COLO829 (cell line): ENCODE results near the gene TOX2.
A peak's percentile ranks its signal among the peaks of the same experiment; 100 is the strongest.

Experiments
- DNase-seq: peaks from one replicate; pipeline ENCODE4 v3.0.0; 2012; ENCODE audit warnings: low spot score

Gene TOX2, protein sequence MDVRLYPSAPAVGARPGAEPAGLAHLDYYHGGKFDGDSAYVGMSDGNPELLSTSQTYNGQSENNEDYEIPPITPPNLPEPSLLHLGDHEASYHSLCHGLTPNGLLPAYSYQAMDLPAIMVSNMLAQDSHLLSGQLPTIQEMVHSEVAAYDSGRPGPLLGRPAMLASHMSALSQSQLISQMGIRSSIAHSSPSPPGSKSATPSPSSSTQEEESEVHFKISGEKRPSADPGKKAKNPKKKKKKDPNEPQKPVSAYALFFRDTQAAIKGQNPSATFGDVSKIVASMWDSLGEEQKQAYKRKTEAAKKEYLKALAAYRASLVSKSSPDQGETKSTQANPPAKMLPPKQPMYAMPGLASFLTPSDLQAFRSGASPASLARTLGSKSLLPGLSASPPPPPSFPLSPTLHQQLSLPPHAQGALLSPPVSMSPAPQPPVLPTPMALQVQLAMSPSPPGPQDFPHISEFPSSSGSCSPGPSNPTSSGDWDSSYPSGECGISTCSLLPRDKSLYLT

DNA sequence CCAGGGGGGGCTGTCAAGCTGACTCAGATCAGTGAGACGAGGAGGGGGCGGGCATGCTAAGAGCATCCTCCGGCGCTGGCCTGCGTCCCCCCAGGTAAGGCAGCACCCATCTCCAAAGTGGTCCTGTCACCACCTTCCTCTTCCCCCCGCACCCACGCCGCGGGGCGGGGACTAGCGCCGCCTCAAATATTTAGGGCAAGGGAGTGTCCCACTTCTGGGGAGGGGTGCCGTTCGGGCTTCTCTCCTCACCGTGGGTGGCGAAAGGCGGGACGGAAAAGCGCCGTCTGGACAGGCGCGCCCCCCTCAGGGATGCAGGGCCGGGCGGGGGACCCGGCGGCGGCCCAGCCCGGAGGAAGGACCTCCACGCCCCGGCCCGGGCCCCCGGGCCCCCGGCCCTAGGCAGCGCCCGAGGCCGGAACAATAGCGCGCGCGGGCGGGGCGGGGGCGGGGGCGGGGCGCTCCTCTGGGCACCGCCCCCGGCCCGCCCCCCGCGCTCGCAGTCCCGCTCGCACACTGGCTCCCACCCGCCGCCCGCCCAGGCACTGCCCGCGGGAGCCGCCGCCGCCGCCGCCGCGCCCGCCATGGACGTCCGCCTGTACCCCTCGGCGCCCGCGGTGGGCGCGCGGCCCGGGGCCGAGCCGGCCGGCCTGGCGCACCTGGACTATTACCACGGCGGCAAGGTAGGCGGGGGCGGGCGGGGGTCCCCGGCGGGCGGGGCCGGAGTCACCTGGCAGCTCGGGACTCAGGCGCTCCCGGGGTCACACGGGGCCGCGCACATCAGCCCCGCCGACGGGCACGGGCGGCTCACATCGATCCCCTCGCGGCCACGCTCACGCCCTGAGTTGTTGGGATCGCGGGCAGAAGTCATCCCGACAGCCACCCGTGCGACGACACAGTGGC is at the start of gene TOX2:
TOX2 (plus strand) TSS at position 542 of the 900 bp plus-strand sequence; CDS start at position 582, 40 bp downstream.
- no peak for DNase-seq

DNA sequence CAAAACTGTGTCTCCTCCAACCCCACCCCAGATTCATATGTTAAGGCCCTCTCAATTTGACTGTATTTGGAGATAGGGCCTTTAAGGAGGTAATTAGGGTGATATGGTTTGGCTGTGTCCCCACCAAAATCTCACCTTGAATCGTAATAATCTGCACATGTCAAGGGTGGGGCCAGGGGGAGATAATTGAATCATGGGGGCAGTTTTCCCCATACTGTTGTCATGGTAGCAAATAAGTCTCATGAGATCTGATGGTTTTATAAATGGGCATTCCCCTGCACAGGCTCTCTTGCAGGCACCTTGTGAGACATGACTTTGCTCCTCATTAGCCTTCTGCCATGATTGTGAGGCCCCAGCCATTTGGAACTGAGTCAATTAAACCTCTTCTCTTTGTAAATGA is 46.6 kb upstream of the TOX2 start:
- no peak for DNase-seq

DNA sequence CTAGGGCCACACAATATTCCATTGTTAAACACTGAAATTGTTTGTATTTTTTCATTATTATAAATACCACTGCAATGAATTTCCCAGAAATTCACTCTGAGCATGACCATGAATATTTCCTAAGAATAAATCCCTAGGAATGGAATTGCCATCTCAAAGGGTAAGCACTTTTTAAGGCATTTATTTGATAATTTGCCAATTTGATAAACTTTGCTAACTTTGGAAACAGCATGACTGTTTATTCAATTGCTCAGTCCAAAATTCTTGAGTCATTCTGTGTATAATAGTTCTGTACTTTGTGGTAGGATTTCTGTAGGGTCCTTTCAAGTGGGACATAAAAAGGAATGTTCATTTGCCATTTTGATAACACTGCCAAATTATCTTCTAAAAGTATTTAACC is 44.2 kb upstream of the TOX2 start:
- DNase-seq, result peak; percentile 57

DNA sequence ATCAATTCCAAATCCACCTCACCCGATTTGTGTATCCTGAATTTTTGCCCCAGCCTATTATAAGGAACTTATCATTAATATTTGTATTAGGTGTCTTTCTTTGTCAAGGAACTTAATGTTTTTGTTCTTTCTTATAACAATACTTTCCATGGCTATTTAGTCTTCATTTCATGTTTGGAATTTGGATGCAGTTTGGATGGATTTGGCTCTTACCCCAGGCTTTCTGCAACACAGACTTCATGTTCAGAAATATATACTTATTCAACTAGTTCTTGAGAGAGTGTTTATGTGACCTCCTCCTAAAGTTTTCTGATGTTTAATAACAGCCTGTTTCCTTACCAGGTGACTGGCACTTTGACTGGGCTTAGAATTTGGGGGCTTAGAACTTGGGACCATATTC is 35.9 kb upstream of the TOX2 start:
- no peak for DNase-seq

DNA sequence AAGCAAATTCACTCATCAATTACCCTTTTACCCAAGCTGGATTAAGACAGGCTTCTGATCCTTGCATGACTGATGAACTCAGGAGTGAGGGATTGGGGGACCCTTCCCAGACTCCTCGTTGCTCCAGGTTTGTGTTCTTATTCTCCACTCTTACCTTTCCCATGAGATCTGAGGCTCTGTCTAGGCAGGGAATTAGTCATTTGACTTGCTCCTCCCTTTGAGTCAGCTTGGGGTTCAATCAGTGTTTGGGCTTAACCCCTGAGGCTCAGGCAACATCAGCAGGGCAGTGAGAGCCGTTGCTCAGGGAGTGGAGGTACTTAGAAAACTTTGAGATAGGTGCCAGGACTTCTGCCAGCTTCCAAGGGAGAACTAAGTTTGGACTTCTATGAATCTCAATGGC is 20.7 kb upstream of the TOX2 start:
- DNase-seq, result no peak

DNA sequence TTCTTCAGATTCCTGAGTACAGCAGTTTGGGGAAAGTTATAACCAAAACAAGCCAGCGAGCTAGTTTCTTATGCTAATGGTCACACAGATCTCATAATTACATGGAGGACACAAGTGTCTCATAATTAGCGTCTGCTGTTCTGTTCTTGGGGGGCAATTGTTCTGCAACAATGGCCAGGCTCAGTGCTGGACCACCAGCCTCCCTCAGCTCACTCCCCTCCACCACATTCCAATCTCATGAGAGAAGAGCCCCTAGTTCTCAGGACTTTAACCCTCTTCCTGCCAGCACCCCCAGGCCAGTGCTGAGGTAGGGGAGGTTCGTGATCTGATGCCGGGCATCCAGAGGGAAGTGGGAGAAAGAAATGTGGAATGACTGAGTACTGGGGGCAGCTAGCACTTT is 20.2 kb upstream of the TOX2 start:
- DNase-seq, result no peak

DNA sequence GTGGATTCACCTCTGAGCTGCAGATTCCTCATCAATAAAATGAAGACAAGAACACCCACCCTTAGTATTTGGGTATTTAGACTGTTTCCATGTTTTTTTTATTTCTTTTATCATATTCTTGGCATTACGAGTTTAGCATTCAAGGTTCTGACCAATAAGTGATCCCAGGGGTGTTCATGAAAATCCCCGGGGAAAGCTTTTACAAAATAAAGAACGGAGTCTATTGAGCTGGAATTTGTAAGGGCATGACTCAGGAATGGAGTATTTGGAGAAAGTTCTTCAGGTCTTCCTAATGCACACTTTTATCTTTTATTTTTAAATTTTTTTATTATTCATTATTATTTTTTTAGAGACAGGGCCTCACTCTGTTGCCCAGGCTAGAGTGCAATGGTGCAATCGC is 19.4 kb upstream of the TOX2 start:
- DNase-seq, result peak; percentile 64

DNA sequence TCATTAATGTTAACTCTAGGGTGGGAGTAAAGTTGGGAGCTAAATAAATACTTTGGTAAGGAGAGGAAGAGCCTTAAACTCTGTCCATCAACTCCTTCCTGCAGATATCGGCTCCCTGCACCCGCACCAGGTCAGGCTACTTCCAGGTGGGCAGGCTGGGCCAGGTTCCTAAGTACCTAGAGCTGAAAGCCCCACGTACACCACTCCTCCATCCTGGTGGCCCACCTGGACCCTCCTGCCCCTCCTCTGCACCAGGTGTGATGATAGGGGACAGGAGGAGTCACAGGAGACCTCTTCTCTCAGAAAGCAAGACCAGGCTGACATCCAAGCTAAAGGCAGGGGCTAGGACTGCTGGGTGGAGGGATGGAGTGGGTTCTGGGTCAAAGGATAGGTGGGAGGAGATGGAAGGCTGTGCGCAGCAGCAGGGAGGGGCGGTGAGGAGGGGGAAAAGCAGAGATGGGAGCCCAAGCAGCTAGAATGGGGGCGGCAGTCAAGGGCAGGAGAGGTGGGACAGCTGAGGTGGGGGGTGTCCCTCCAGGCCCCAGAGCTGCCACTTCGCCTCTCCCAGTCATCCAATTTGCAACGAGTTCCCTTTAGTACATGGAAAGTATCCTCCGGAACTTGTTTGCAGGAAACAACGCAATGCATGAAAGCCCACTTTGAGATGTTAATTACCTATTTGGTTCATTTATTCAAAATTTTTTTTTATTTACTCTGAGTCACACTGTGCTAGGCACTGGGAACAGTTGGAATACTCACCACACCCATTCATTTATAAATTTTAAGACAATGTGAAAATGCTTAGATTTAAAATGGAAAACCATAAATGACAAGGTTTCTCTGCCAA is 15.2 kb upstream of the TOX2 start:
- DNase-seq, result no peak

DNA sequence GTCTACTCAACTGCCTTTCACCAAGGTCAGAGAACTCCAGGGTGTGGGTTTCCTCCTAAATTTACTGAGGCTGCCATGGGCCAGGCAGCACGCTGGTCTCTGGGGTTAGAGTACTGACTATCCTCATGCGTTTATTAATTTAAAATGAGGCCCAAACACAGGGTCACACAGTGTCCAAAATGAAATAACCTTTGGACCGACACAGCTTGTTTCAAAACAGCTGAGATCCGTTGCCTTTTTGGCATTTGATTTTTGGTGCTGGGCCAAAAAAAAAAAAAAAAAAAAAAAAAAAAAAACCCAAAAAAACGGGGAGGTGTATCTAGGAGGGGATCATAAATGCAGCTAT is 14.6 kb upstream of the TOX2 start:
- DNase-seq, result no peak

DNA sequence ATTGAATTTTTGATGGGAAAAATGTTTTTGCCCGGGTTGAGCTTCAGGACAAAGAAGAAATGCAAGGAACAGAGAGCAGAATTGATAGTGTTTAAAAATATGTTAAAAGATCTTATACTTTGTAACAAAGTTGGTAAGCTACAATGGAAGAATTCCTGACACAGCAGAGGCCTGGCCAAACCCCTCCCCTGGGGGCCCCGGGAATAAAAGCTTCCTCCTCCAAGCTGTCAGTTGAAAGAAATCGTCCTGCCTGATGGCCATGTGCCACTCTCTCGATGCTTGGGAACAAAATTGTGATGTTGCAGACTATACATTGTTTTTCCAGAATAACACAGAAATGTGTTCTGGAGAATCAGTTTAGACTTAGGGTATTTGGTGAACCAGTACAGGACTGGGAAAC is 14.2 kb upstream of the TOX2 start:
- no peak for DNase-seq

DNA sequence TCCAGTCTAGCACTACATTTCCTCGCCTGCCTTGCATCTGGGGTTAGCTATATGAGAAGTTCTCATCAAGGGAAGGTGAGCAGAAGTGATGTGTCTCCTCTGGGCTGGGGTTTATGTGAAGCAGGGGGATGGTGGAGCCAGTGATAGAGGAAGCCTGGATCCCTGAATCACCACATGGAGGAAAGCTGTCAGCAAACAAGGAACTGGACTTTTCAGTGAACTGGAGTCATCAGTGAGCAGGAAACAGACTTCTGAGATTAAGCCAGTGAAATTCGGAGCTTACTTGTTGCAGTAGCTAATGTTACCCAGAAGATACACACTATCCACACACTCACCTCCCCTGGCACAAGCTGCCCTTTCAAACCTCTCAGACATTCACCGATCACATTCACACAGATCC is 13.4 kb upstream of the TOX2 start:
- DNase-seq, result no peak

DNA sequence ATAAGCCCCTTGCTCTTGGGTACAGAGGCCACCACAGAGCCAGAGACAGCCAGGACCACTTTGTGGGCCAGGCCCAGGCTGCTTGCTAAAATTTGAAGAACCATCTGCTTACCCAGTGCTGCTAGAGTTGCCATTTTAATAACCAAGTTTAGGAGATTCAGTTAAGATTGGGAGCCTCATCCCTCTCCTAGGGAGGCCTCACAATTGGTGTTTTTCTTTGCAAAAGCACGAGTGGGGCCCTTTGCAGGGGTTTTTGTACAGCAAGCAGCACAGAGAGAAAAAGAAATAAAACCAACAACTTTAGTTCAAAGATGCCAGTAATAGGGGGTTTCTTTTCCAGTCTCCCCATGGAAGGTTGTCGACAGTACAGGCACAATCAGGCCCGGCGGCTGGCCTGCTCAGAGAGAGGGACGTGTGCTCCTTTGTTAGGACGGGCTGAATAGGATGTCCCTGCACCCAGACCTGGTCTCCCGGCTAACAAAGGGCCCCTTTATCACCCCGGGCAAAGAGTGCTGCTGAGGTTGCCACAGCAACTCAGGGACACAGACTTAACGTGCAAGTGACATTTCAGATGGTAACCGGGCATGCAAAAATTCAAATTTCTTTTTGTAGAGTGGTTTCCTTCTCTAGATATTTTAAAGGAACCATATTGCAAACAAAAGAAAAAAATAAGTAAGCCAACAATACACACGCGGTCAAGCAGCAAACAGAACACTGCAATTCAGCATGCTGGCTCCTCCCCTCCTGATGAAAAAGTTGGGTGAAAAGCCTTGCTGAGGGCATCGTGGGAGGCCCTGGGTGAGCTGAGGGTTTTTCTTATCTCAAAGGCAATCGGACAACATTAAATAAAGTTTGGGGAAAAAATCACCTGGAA is 10.5 kb upstream of the TOX2 start:
- DNase-seq, result peak; percentile 91

DNA sequence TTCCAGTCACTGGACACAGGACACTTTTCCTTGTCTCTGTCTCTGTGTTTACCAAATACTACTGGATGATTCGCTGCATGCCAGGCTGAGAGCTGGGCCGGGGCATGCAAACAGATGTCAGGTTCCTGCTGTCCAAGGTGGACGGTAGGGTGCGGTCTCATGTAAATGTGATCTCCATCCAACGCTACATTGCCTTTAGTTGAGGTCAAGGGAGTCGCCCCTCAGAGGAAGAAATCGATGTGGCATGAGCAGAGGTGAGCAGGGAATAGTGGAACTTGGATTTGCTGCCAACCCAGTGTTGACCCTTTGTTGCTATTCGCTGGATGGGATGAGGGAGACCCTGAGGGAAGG is 9.8 kb upstream of the TOX2 start:
- DNase-seq, result no peak

DNA sequence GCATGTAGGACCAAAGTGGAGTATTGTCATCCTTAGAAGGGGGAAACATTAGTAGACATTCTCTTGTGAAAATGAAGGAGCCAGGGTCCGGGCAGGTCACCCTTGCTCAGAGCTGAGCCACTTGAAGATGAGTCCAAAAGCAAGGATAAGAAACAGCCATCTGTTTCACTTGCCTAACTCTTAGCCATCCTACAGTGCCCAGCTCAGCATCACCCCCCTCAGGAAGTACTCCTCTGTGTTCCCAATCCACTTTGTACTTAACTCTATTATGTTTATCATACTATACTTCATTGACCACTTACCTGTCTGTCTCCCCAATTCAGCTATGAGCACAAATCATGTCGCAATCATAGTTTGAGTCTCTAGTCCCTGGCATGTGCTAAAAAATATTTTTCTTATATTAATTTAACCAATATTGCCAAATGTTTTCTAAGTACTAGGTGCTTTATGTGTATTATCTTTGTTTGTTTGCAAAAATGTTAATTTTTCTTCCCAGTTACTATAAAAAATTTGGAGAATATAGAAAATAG is 8.1 kb upstream of the TOX2 start:
- DNase-seq, result no peak

DNA sequence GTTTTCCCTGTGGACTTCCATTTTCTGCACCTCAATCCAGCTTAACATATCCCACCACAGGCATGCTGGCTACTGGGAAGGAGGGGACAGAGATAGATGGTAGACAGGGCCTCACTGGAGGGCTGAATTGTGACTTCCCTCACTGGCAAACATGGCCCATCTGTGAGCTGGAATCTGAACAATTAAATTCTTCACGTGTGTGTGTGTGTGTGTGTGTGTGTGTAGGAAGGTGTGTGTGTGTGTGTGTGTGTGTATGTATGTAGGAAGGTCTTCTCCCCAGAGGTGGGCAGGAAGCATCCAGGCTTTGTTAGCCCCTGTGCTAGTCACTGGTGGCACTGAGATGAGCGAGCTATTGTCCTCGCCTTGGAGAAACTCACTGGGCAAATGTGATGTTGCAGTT is 5.4 kb upstream of the TOX2 start:
- DNase-seq, result no peak

DNA sequence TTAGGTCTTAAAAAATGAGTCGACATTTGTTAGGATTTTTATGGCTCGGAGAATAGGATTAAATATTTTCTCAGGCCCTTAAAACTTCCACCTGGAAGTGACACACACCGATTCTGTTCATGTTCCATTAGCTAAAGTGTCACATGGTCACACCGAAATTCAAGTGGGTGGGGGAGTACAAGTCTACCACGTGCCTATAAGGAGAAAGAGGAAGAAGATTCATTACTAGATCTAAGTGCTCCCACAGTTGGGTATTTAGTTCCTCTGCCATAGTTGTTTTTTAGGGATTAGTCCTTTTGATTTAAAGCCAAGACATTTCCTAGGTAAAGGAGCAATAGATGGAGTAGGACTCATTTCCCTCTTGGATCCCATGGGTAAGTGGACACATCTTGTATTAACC is 4.9 kb upstream of the TOX2 start:
- no peak for DNase-seq

DNA sequence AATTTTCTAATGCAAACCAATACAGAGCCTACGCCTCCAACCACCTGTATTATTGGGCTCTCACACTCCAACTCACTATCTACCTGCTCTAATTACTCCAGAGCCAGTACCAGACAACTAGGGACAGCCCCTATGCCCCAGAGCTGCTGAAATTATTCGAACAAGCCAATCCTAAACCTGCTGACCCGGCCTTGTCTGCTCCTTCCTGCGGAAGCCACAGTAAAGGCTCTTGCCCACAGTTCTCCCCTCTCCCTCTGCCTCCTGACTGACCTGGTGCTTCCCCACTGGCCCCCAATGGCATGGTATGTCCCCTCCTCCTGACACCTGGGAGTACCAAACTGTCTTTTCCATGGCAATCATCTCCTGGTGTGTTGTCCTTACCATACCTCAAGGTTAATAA is 4.1 kb upstream of the TOX2 start:
- no peak for DNase-seq

DNA sequence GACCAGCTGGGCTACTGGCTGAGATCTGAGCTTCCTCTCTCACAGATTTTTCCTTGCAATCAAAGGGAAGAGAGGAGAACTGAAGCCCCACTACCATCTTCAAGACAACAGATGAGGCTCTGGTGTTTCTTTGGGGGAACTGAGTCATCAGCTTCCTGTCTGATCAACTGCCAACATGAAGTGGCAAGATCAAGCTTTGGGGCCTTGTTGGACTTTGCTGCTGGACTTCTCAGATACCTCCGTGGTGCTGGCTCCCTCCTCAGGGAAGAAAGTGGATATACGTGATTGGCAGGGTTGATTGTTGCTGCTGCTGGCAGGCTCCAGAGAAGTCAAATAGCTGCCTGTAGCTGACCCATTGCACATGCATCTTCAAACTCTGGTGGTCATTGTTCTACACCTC is 3.6 kb upstream of the TOX2 start:
- peak; percentile 50 for DNase-seq

DNA sequence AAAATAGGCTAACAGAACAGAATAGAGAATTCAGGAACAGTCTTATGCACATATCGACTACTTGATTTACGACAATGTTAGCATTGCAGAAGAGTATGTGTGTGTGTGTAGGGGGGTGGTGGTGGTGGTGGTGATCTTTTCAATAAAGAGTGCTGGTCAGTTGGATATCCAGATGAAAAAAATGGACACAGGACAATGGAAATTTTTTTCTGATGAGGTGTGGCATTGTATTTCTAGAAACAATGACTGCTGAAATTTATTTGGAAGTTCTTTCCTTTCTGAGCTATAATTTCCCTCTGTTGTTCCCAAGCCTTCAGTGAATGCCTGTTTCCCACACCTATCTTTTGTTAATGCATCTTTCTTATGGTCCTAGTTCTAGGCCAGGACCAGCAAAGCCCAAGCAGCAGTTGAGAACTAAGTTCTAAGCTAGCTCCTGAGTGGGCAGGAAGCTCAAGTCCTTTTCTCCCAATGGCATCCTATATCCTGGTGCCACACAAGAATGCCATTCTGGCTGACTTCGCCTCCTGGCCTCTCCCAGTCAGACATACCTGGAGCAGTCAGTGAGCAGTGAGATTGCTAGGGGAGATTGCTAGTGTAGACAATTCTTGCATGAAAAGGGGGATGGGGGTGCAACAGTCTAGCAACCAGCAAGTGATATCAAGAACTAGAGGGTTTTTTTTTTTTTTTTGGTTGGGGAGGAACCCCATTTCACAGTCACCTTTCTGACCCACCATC is 1.2 kb upstream of the TOX2 start:
- DNase-seq, result no peak
